GM18519 (cell line): ENCODE measurements around the gene ADM2.
"Not testable (repeated sequence)": the region's sequence is repeated elsewhere in the genome, so short reads cannot be mapped to it uniquely, and the experiment has no call there.

Source experiments
- ATAC-seq: cut with Tn5 transposase; IDR thresholded peaks from one replicate; pipeline ENCODE4 v1.9.1; 2021; ENCODE audit warnings: mild to moderate bottlenecking, moderate library complexity; ENCODE audit not compliant: unreplicated experiment, low FRiP score

ADM2 gene

GRCh38 chr22:50481440-50482106, at the start of gene ADM2:
ADM2 (plus strand) TSS chr22:50481543; CDS start chr22:50481848, 305 bp downstream.
- no peak for ATAC-seq

GRCh38 chr22:50432131-50432876, 49.0 kb upstream of the ADM2 start:
- ATAC-seq = no peak

GRCh38 chr22:50432877-50433510, 48.3 kb upstream of the ADM2 start:
- not testable (repeated sequence) for ATAC-seq

- no peak for ATAC-seq
Measured at GRCh38 chr22:50434849-50435248, 46.5 kb upstream of the ADM2 start.

- no peak for ATAC-seq
Measured at GRCh38 chr22:50435291-50436014, 45.9 kb upstream of the ADM2 start.

GRCh38 chr22:50436015-50436830, 45.1 kb upstream of the ADM2 start:
- no peak for ATAC-seq

- ATAC-seq = no peak
Measured at GRCh38 chr22:50436841-50437341, 44.5 kb upstream of the ADM2 start.

GRCh38 chr22:50437511-50438304, 43.6 kb upstream of the ADM2 start:
- no peak for ATAC-seq

GRCh38 chr22:50438305-50439275, 42.8 kb upstream of the ADM2 start:
- ATAC-seq = no peak

- no peak for ATAC-seq
Measured at GRCh38 chr22:50439314-50439870, 42.0 kb upstream of the ADM2 start.

GRCh38 chr22:50439871-50440331, 41.4 kb upstream of the ADM2 start:
- no peak for ATAC-seq

GRCh38 chr22:50440544-50441249, 40.6 kb upstream of the ADM2 start:
- no peak for ATAC-seq

- no peak for ATAC-seq
Measured at GRCh38 chr22:50441428-50441993, 39.8 kb upstream of the ADM2 start.

GRCh38 chr22:50443197-50443596, 38.1 kb upstream of the ADM2 start:
- no peak for ATAC-seq

GRCh38 chr22:50443801-50444625, 37.3 kb upstream of the ADM2 start:
- no peak for ATAC-seq

- no peak for ATAC-seq
Measured at GRCh38 chr22:50444663-50445062, 36.7 kb upstream of the ADM2 start.
